Urinary bladder (tissue), 4 donors: ENCODE results near the gene TNRC18. TPM values are rescaled to one million over a fixed set of nuclear protein-coding genes. Genes with fewer than 3 reads are reported as not detected.

ENCODE experiments used
- DNase-seq: peaks from one replicate; pipeline ENCODE4 v3.0.0-alpha.2; 2015; ENCODE audit errors: extremely low spot score
- H3K27ac ChIP-seq: one replicate; pipeline ENCODE4 v1.5.1; 2013; ENCODE audit warnings: low read depth, mild to moderate bottlenecking, moderate library complexity
- H3K36me3 ChIP-seq: one replicate; pipeline ENCODE4 v1.6.1; 2013; ENCODE audit warnings: mild to moderate bottlenecking, moderate library complexity; ENCODE audit not compliant: insufficient read depth
- H3K4me1 ChIP-seq: one replicate; pipeline ENCODE4 v1.6.1; 2013; ENCODE audit warnings: mild to moderate bottlenecking, moderate library complexity; ENCODE audit not compliant: insufficient read depth
- H3K4me3 ChIP-seq: one replicate; pipeline ENCODE4 v1.5.1; 2013; ENCODE audit warnings: low read depth, low read length
- WGBS: extraction: QIAGEN DNeasy Blood & Tissue Kit; methylation state at CpG from one replicate; pipeline ENCODE4 v1.1.7; 2013; 5-methylcytosine and 5-hydroxymethylcytosine counted together
- polyA plus RNA-seq: library from polyadenylated mRNA; stranded (reverse); fragments of 200-250 nt; gene quantifications from one replicate; pipeline ENCODE4 v1.2.3, GENCODE V29; 2013
- total RNA-seq: library from RNA; depleted of rRNA; stranded (reverse); fragments of >200 nt; gene quantifications from one replicate; pipeline ENCODE4 v1.2.3, GENCODE V29; 2014
- donor health status: healthy with polysubstance abuse.
- donor health status: healthy.

The TNRC18 gene
- total and polyA plus RNA-seq, 2 donors = 63.0 to 76.8 TPM

GRCh38 chr7:5429253-5429856 is 5.7 kb upstream of the TNRC18 start:
- Histone ChIP-seq H3K4me3 (peak overlapping the region; percentile 85), H3K36me3 (no peaks in the 10 kb centered on the region), H3K27ac (peak overlapping the region; percentile 76), H3K4me1 (peaks cover 3% of the 10 kb centered on the region)
- DNase-seq = no peak
- WGBS = 7% methylated on average over 31 of the region's 31 CpGs

GRCh38 chr7:5428478-5429252 is 5.0 kb upstream of the TNRC18 start:
- Histone ChIP-seq H3K4me1 (peaks cover 3% of the 10 kb centered on the region), H3K27ac (peak overlapping the region; percentile 97), H3K4me3 (peak overlapping the region; percentile 85), H3K36me3 (no peaks in the 10 kb centered on the region)
- DNase-seq = no peak
- 9% methylated on average over 46 of the region's 46 CpGs for WGBS

- DNase-seq = no peak
- WGBS = under 1% methylated on average over 13 of the region's 13 CpGs
Observed at GRCh38 chr7:5426226-5426475, 2.5 kb upstream of the TNRC18 start.

GRCh38 chr7:5425507-5426225 is 2.0 kb upstream of the TNRC18 start:
- DNase-seq = no peak
- under 1% methylated on average over 38 of the region's 38 CpGs for WGBS
- Histone ChIP-seq H3K4me3 (peak overlapping the region; percentile 85), H3K27ac (peak overlapping the region; percentile 97), H3K4me1 (peaks cover 3% of the 10 kb centered on the region), H3K36me3 (no peaks in the 10 kb centered on the region)

More at GRCh38 chr7:5426226-5426475, 2.5 kb upstream of the TNRC18 start:
- Histone ChIP-seq H3K4me1 (peaks cover 3% of the 10 kb centered on the region), H3K36me3 (no peaks in the 10 kb centered on the region), H3K4me3 (peak overlapping the region; percentile 85), H3K27ac (peak overlapping the region; percentile 97)

DNA sequence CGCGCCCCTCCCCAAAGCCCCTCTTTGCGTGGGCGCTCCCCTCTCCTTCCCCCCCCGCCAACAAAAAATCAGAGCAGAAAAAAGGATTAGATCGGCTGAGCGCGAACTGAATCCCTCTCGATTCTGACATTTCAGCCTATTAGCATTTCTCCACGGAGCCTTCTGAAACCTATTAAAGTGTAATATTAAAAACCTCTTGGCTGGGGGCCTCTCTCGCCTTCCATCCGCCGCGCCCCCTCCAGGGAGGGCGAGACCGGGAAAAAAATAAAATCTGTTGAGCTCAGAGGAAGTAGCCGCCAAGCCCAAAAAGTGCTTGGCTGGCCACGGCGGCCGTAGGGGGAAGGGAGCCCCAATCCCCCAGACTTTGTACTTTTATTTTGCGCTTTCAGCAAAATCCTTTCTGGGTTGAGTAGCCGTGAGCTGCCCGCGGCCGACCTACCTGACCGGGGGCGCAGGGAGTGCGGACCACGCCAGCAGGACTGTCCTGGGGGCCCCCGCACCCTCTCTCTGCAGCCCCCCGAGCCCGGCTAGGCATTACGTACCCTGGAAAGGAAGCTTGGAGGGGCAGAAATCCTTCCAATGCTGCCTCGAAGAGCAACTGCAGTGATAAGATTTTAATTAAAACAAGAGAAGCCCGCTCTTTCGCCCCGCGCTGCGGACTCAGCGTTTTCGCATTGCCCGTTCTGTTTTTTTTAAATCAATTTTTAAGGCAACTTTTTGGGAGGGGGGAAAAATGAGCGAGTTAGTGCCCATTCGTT is 1.3 kb upstream of the TNRC18 start:
- no peak for DNase-seq
- H3K4me1 ChIP-seq = no peaks in the 10 kb centered on the region
- under 1% methylated on average over 44 of the region's 44 CpGs for WGBS
- H3K4me3 ChIP-seq = peak overlapping the region; percentile 85
- H3K36me3 ChIP-seq = no peaks in the 10 kb centered on the region
- H3K27ac ChIP-seq = peak overlapping the region; percentile 97

DNA sequence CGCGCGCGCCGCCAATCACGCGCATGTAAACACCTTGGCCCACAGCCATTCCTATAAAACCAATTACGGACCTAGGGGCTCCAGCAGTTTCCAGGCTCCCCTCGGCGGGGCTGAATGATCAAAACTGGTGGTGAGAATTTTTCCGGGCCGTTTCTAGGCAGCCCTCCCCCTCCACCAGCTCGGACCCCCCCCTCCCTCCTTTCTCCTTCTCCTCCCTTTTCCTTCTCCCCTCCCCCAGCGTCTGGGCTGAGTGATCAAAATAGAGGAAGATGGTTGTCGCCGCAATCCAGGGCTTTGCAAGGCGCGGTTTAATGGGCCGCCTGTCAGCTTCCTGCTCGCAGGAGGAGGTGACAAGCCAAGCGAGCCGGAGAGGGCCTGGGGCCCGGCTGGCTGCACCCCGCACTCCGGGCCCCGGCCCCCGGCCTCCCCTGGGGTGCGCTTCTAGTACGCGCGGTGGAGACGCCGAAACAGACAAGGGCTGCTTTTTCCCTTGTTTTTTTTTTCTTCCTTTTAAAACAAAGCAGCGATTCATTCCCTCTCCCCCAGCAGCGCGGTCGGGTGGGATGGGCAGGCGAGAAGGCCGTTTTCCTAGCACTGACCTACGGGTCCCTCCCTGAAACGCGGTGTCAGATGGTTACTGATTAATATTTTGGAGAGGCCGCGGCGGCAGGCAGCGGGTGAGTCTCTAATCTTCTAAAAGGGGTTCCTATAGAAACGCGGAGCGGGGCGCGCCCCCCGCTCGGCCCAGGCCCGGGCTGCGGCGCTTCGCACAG is 528 bp upstream of the TNRC18 start:
- peak overlapping the region; percentile 97 for H3K27ac ChIP-seq
- H3K4me1 ChIP-seq = no peaks in the 10 kb centered on the region
- WGBS = under 1% methylated on average over 57 of the region's 57 CpGs
- DNase-seq = peak; percentile 98
- no peaks in the 10 kb centered on the region for H3K36me3 ChIP-seq
- H3K4me3 ChIP-seq = peak overlapping the region; percentile 85

DNA sequence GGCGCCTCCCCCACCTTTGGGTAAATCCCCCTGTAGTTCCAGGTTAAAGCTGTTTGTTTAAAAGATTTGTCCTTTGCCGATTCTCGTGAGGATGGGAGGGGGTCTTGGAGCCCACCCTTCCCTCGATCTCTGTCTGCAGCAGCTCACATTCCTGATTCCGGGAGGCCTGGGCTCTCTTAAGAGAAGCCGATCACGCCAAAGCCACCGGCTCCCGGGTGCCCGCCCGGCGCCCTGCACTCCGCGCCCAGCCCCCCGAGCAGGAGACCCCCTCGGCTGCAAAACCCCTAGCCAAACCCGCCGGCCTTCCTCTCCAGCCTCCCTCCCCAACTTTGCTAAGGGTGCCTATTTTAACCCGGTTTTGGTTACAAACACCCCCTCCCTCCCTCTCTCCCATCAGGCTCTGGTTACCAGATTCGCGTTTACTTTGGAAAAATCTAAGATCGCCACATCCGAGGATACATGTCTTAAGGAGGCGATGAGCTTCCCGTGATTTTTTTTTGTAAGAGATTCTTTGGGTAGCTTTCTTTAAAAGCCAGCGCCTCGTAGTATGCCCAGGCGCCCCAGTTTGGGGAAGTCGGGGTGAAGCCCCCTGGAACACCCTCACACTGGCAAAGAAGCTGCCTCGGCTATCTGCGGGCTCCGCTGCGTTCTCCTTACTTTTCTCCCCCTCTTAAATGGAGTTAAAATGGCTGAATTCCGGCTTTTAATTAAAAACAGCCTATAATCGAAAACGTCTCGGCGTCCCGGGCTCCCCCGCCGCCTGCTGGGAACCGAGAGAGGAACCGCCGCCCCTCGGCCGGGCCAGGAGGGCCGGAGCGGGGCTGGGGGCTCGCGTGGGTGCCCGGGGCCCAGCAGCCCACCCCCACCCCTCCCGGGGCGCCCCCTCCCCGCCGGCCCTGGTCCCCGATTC is 983 bp downstream of the TNRC18 start:
- under 1% methylated on average over 56 of the region's 56 CpGs for WGBS
- Histone ChIP-seq H3K36me3 (no peaks in the 10 kb centered on the region), H3K27ac (peak overlapping the region; percentile 96), H3K4me1 (no peaks in the 10 kb centered on the region), H3K4me3 (peak overlapping the region; percentile 93)
- no peak for DNase-seq

GRCh38 chr7:5421714-5422395 is 1.8 kb downstream of the TNRC18 start:
- no peaks in the 10 kb centered on the region for H3K36me3 ChIP-seq
- no peaks in the 10 kb centered on the region for H3K4me1 ChIP-seq
- WGBS = under 1% methylated on average over 42 of the region's 42 CpGs
- H3K4me3 ChIP-seq = peak overlapping the region; percentile 93
- peak overlapping the region; percentile 96 for H3K27ac ChIP-seq
- DNase-seq = no peak

GRCh38 chr7:5420881-5421713 is 2.5 kb downstream of the TNRC18 start:
- H3K4me3 ChIP-seq = peak overlapping the region; percentile 93
- peak overlapping the region; percentile 96 for H3K27ac ChIP-seq
- no peaks in the 10 kb centered on the region for H3K4me1 ChIP-seq
- DNase-seq = no peak
- no peaks in the 10 kb centered on the region for H3K36me3 ChIP-seq
- WGBS = under 1% methylated on average over 93 of the region's 93 CpGs

DNA sequence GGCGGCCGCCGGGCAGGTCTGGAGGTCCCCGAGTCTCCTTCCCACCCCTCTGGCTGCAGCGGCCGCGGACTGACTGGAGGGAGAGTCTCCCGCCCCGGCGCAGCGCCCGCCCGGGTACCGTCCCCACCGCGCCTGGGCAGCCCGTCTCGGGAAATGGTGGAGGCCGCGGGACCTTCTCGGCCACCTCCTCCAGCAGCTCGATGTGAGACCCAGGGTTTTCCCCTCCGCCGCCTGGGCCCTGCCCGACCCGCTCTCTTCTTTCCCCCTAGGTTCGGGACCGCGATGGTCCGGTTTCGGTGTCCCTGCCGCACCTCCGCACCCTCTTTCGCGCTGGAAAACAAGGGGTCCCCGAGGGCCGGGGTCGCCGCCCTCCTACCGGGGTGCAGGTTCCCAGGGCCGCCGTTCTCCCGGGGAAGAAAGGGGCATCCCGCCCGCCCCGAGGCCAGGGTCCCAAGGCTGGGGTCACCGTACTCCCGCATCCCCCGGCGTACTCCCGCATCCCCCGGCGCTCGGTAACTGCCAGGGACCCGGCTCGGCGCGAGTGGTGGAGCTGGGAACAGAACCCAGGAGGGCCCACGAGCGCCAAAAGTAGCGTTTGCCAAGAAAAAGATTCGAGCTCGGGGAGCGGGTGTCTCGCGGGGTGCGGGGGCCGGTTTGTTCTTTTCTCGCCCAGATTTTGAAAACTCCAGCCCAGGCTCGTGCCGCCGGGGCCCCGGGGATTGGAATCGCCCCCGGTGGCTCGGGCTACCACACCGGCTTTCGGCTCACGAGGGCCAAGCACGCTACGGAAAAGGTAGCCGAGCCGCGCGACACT is 3.4 kb downstream of the TNRC18 start:
- H3K27ac ChIP-seq = peak overlapping the region; percentile 96
- H3K36me3 ChIP-seq = no peaks in the 10 kb centered on the region
- DNase-seq = no peak
- peak overlapping the region; percentile 93 for H3K4me3 ChIP-seq
- WGBS = under 1% methylated on average over 85 of the region's 85 CpGs
- no peaks in the 10 kb centered on the region for H3K4me1 ChIP-seq
